ENCODE results near the gene MYH3. TPM values are rescaled to one million over a fixed set of nuclear protein-coding genes. Genes with fewer than 3 reads are reported as not detected.

Gene MYH3
- polyA plus RNA-seq, 1 experiment, result 0.31 TPM

DNA sequence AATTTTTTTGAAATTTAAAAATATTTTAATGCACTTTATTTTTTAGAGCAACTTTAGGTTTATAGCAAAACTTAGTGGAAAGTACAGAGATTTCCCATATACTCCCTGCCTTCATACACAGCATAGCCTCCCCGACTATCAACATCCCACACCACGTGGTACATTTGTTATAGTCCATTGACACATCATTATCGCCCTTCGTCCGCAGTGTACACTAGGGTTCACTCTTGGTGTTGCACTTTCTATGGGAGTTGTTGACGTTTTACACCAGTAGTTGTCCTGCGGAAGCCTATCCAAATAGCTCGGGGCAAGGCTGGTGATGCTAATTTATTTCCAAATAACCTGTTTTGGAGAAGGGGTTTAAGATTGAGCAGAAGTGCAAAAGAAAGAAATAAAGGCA is 52.6 kb downstream of the MYH3 start:
- POLR2A ChIA-PET, result no interaction called here
- no peak overlapping the region for H3K4me3 ChIP-seq (ENCODE audit: low read depth, low read length)
- H3K27ac ChIP-seq (ENCODE audit: low read depth, low read length), result no peak overlapping the region
- no peak for DNase-seq (ENCODE audit: low read depth, low spot score)
- H3K27me3 ChIP-seq (ENCODE audit: control insufficient read depth, insufficient read depth, low read length), result no peaks in the 10 kb centered on the region
- H3K9me3 ChIP-seq (ENCODE audit: control insufficient read depth, insufficient read depth, low read length), result no peaks in the 10 kb centered on the region
- CTCF ChIA-PET, result interaction anchor here (1.1 kb wide), 1 partner anchor 13 kb away, joined by 6 read pairs; no protein-coding TSS in a partner anchor
- TF ChIP-seq, protein P1, sequence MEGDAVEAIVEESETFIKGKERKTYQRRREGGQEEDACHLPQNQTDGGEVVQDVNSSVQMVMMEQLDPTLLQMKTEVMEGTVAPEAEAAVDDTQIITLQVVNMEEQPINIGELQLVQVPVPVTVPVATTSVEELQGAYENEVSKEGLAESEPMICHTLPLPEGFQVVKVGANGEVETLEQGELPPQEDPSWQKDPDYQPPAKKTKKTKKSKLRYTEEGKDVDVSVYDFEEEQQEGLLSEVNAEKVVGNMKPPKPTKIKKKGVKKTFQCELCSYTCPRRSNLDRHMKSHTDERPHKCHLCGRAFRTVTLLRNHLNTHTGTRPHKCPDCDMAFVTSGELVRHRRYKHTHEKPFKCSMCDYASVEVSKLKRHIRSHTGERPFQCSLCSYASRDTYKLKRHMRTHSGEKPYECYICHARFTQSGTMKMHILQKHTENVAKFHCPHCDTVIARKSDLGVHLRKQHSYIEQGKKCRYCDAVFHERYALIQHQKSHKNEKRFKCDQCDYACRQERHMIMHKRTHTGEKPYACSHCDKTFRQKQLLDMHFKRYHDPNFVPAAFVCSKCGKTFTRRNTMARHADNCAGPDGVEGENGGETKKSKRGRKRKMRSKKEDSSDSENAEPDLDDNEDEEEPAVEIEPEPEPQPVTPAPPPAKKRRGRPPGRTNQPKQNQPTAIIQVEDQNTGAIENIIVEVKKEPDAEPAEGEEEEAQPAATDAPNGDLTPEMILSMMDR (IDR thresholded peaks at IDR 0.05; ENCODE audit: low read depth, low read length), result no peak

DNA sequence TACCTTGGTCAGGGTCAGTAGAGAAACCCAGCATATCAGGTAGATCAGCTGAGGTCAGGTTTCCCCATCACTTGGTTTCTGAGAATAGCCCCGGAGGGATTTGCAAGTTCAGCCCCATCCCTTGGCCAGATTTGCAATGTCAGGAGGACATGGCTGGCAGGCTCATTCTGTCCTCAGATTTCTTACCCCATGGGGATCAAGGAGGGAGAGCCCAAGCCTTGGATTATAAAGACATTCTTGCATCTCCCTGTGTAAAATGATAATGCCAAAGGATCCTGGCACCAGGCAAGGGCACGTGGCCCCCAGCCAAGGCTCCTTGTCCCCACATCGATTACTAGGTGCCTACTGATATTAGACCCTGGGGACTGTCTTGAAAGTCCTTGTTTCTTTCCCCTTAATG is 53.2 kb downstream of the MYH3 start:
- H3K27me3 ChIP-seq (ENCODE audit: control insufficient read depth, insufficient read depth, low read length), result no peaks in the 10 kb centered on the region
- ChIA-PET POLR2A (no interaction called here), CTCF (interaction anchor here (1.1 to 2.5 kb wide), 2 partner anchors 13 kb away, joined by 6 to 33 read pairs; no protein-coding TSS in a partner anchor)
- TF ChIP-seq, protein P1 (IDR thresholded peaks at IDR 0.05; ENCODE audit: low read depth, low read length), result no peak
- H3K9me3 ChIP-seq (ENCODE audit: control insufficient read depth, insufficient read depth, low read length), result no peaks in the 10 kb centered on the region
- DNase-seq (ENCODE audit: low read depth, low spot score), result no peak
- no peak overlapping the region for H3K4me3 ChIP-seq (ENCODE audit: low read depth, low read length)
- H3K27ac ChIP-seq (ENCODE audit: low read depth, low read length), result no peak overlapping the region

DNA sequence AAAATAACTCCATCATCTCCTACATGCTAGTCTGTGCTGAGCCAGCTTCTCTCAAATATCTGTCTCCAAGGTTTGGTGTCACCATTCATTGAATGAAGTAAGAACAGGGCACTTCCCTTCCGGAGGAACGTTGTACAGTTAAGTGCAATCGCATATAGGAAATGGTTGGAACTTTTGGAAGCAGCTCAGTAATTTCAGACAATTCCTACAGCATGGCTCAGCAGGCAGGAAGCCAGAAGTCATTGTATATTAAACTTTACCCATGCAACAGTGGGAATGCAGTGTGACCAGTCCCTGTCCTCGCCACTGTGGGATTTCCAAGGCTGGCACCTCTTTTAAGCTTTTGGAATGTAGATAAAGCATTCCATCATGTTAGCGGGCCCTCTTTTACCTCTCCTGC is 56.5 kb downstream of the MYH3 start:
- ChIA-PET POLR2A (no interaction called here), CTCF (interaction anchor here (1.3 to 3.8 kb wide), 2 partner anchors 14 to 17 kb away, joined by 5 to 34 read pairs; no protein-coding TSS in a partner anchor)
- DNase-seq (ENCODE audit: low read depth, low spot score), result no peak
- Histone ChIP-seq H3K27me3 (ENCODE audit: control insufficient read depth, insufficient read depth, low read length) (no peaks in the 10 kb centered on the region), H3K27ac (ENCODE audit: low read depth, low read length) (no peak overlapping the region), H3K9me3 (ENCODE audit: control insufficient read depth, insufficient read depth, low read length) (no peaks in the 10 kb centered on the region), H3K4me3 (ENCODE audit: low read depth, low read length) (no peak overlapping the region)
- TF ChIP-seq, protein P1 (IDR thresholded peaks at IDR 0.05; ENCODE audit: low read depth, low read length), result no peak

DNA sequence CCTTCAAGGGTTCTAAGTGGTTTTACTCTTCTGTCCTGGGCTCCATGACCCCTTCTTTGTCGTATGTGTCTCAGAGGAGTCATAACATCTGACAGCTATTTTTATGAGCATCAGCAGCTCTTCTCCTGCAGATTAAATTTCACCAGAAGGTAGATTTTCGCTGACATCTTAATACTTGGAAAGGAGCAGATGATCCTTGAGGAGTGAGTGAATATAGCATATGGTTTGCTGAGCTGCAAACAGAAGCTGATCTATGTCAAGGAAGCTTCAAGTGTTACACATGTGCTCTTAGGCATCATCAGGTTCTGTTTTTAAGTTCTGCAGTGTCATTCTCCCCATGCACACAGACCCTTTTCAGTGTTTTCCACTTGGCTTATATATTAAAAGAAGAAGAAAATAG is 58.5 kb downstream of the MYH3 start:
- TF ChIP-seq, protein P1 (IDR thresholded peaks at IDR 0.05; ENCODE audit: low read depth, low read length), result no peak
- H3K27me3 ChIP-seq (ENCODE audit: control insufficient read depth, insufficient read depth, low read length), result no peaks in the 10 kb centered on the region
- H3K9me3 ChIP-seq (ENCODE audit: control insufficient read depth, insufficient read depth, low read length), result no peaks in the 10 kb centered on the region
- H3K4me3 ChIP-seq (ENCODE audit: low read depth, low read length), result no peak overlapping the region
- ChIA-PET CTCF (interaction anchor here (3.8 kb wide), 1 partner anchor 19 kb away, joined by 34 read pairs; no protein-coding TSS in a partner anchor), POLR2A (no interaction called here)
- no peak for DNase-seq (ENCODE audit: low read depth, low spot score)
- H3K27ac ChIP-seq (ENCODE audit: low read depth, low read length), result no peak overlapping the region

DNA sequence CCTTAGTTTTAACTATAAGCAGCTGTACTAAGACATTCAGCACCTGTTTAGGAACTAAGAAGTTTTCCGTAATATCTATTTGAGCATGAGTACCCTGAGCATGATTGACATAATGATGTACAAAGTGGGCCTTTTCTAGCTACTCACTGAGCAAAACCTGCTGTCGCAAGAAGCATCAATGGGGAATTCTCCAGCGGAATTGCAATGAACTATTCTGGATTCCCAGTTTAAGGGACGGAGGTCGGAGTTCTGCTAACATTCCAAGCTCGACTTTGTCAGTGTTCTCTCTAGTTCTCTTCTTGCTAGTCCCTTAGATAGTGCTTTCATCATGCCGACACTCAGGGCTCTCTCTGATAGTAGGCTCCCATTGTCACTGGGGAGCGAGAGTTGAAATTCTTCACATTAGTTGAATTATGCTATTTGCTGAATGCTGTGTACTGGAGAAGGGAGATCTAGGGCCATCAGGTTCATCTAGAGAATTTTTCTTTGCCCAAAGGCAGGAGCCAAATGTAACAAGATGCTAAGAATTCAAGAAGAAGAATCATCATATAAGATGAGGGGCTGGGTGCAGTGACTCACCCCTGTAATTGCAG is 67.5 kb downstream of the MYH3 start:
- no peak for DNase-seq (ENCODE audit: low read depth, low spot score)
- TF ChIP-seq, protein P1 (IDR thresholded peaks at IDR 0.05; ENCODE audit: low read depth, low read length), result no peak
- Histone ChIP-seq H3K27me3 (ENCODE audit: control insufficient read depth, insufficient read depth, low read length) (no peaks in the 10 kb centered on the region), H3K9me3 (ENCODE audit: control insufficient read depth, insufficient read depth, low read length) (no peaks in the 10 kb centered on the region; the same call in none of the 2 replicates), H3K27ac (ENCODE audit: low read depth, low read length) (no peak overlapping the region), H3K4me3 (ENCODE audit: low read depth, low read length) (no peak overlapping the region)
- ChIA-PET POLR2A (no interaction called here), CTCF (no interaction called here)

Data from AG04450 (cell line).